GM18520 (cell line): ENCODE measurements around the gene USE1.

ENCODE experiments used
- ATAC-seq: cut with Tn5 transposase; IDR thresholded peaks from one replicate; pipeline ENCODE4 v1.9.1; 2021; ENCODE audit not compliant: unreplicated experiment

The USE1 gene

DNA sequence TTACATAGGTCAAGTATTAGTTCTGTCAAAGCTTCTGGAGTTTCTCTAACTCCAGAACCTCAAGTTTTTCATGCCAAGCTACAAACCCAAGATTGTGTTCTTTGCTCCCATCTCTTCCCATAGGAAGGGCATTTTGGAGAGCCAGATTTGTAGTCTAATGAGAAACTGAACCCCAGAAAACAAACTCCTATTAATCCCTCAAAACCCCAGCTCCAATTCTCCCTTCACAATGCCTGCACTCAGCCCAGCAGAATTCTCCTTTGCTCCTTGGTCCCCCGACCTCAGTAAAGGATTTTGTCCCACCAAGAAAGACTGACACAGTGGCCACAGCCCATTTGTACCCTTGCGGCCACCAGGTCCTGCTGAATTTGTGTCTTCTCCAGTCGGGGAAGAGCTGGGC is 41.0 kb downstream of the USE1 start:
- no peak for ATAC-seq

DNA sequence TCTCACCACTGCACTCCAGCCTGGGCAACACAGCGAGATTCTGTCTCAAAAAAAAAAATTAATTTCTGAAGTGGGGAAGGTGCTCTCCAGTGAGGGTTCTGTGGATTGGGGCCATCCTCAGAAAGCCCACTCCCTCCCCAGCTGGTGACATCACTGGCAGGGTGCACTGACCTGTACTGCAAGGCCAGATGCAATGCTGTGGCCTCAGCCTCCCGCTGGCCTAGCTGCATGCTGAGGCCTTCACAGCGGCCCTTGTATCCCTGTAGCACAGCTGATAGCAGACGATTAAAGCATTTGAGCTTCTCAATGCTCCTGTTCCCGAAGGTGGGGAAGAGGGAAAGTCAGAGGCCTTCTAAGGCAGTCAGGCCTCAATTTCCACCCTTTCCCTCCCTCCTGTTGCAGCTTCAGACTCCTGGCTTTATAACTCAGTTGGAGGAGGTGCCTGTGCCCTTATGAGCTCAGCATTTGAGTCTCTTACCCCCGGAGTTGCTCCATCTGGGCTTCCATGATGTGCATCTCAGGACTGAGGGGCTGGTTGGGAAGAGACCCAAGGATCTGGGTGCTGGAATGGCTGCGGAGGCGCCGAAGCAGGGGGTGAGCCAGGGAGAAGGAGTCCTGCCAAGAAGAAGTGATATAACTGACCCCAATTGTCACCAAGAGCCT is 44.1 kb downstream of the USE1 start:
- ATAC-seq, result no peak

DNA sequence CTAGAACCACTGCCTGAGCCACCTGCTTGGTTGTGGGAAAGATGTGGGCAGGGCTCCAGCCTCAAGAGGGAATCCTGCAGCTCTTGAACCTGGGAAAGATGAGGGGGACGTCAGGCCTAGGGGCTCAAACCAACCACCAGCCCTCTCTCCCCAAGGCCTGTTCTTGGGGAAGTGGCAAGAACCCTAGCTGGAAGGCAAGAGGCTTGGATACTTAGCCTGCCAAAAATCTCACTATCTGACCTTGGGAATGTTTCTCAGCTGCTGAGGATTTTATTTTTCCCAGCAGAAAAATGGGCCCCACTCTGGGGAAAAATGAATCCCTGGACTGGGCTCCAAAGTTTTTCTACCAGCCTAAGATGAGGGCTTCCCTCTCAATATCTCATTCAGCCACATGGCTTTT is 44.8 kb downstream of the USE1 start:
- ATAC-seq, result no peak

DNA sequence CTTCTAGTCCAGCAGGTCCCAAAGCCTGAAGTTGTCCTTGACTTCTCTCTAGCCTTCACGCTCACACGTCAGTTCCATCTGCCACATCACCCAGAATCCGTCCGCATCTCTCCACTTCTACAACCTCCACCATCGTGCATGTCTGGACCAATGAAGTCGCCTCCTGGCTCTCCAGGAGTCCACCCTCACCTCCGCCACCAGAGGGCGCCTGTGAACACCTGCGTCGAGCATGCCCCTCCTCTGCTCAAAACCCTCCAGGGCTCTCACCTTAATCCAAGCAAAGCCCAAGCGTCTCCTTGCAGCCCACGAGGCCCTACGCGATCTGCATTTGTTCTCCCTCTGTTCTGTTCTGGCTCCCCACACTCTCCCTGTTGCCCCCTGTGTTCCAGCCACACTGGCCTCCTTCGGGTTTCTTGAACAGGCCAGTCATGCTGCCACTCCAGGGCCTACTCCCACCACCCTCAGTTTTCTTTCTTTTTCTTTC is 45.7 kb downstream of the USE1 start:
- peak; percentile 52 for ATAC-seq

DNA sequence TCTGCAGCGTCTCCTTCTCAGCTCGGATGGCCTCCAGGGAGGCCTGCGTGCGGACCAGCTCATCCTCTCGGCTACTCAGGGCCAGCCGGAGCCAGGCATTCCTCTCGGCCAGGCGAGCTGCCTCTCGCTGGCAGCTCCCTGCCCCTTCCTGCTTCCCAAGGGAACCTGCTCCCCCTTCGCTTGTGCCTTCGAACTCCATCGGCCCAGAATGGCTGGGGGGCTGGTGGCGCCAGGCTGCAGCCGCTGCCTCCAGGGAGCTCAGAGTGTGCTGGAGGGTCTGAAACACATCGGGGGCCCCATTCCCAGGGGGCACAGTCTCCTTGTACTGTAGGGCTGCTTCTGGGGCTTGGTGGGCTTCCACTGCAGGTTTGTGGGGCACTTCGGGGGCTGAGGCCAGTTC is 47.4 kb downstream of the USE1 start:
- no peak for ATAC-seq

DNA sequence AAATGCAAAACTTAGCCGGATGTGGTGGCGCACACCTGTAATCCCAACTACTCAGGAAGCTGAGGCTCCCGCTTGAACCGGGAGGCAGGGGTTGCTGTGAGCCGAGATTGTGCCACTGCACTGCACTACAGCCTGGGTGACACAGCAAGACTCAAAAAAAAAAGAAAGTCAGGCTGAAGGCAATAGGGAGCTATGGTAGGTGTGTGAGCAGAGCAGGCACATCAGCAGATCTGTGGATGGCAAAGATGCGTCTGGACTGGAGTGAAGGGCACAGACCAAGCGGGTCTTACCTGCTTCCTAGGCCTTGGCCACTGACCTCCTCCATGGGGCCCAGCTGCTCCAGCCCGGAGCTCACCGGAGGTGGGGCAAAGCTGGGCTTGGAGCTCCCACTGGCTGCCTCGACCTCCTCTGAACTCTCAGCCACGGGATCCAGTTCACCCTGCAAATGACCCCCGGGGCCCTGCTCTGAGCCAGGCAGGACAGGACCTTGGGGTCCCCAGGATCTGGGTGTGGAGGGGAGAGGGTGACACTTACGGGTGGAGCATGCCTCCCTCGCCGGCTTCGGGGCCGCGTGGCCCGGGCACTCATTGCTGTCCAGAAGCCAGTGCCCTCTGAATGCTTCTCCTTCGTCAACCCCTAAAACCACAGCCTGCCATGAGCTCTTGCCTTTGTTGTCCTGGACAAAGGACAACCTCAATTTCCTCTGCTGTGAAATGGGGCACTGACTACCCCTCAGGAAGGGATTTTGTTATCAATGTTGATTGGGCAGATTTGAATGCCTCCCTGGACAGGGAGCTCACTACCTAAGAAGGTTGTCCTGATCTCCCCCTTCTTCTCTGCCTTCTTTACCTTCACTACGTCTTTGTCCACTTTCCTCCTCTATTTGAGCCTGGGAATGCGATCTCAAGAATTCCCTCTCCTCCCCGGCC is 48.8 kb downstream of the USE1 start:
- no peak for ATAC-seq

DNA sequence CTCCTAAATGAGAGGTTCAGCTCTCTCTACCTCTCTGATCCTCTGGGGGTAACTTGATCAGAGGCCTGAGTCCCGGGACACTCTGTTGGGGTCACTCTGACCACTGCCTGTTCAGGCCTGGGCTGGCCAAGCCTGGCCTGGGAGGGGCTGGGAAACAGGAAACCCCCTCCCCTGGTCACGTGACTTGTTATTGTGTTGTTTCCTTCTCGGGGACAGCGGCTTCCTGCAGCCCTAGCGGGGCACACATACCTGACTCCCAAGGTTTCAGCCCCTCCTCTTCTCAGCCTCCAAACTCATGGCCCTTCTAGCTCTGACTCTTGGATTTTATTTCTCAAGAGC is 49.5 kb downstream of the USE1 start, which contains the start of gene USHBP1:
Gene USHBP1, minus strand, starts transcription at position 105 of the 339 bp plus-strand sequence. CDS start 446 bp downstream, outside the sequence.
- ATAC-seq, result no peak

DNA sequence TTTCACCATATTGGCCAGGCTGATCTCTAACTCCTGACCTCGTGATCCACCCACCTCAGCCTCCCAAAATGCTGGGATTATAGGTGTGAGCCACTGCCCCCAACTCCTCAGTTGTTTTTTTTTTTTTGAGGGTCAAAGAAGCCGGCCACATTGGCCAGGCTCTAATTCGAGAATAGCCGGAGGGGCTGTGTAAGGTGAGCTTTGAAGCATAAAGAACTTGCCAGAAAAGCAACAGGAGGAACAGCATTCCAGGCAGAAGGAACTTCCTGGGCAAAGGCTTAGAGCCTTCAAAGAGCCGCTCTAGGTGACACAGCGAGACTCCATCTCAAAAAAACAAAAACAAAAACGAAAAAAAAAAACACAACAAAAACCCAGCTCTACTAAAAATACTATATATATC is 50.9 kb downstream of the USE1 start:
- ATAC-seq, result no peak

DNA sequence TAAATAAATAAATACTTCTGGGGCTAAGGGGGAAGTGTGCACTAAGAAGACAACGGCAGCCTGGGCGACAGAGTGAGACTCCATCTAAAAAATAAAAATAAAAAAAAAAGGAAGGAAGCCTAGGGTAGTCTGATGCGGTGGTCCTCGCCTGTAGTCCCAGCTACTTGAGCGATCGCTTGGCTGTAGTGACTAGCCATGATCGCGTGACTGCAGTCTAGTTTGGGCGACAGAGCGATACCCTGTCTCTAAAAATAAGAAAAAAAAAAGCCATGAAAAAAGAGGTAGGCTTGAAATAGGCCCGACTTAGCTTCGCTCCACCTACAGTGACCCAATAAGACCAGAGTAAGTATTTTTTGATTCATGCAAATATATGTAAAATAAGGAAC is 51.4 kb downstream of the USE1 start:
- no peak for ATAC-seq

DNA sequence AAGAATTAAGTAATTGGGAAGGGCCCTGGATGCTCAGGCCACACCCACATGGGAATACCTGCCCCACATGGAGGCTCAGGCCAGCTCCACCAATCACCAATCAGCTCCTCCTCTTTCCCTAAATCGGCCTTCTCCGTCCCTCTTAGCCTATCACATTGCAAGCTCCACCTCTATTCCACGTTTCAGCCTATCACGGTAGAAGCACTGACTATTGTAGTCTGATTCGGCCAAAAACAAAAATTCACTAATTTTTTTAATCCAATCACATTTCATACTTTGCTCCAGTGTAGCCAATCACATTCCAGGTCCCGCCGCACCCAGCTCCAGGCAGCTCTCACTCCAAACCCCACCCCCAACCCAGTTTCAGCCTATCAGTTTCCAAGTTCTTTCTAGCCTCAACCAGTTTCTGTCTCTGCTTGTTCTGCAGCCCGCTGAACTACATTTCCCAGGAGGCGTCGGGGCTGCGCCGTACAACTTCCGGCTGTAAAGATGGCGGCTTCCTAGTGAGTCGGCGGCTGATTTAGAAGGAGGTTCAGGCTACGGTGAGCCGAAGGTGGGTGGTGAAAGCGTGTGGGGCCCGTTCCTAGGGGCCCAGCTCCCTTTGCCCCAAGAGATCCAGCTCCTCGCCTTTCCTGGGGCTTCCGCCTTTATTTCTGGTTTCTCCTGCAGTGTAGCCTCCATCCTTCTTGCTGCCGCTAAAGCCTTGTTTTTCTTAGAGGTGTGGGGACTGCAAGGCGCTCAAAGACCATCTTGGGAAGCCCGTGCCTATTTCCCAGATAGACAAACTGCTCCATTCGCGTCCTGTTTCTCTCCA is 52.0 kb downstream of the USE1 start, which contains the start of gene BABAM1:
Gene BABAM1, plus strand, starts transcription at position 469 of the 814 bp plus-strand sequence. CDS start 1,364 bp downstream, outside the sequence.
- ATAC-seq, result peak; percentile 94

DNA sequence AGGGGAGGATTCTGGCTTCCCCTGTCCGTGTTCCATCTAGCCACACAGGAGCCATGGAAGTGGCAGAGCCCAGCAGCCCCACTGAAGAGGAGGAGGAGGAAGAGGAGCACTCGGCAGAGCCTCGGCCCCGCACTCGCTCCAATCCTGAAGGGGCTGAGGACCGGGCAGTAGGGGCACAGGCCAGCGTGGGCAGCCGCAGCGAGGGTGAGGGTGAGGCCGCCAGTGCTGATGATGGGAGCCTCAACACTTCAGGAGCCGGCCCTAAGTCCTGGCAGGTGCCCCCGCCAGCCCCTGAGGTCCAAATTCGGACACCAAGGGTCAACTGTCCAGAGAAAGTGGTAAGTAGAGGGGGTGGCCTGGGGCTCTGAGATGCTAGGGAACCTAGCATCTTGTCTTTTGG is 53.6 kb downstream of the USE1 start:
- ATAC-seq, result no peak
